Measurements from ENCODE around the gene OSMR.

GRCh38 chr5:38806775-38807258 lies 39.0 kb upstream of the OSMR start:
- no peak for TF ChIP-seq CTCF (IDR thresholded peaks at IDR 0.05)
- TF ChIP-seq POLR2A (IDR thresholded peaks at IDR 0.05): no peak
- TF ChIP-seq EP300 (IDR thresholded peaks at IDR 0.05): no peak

Data from ovary (tissue), 3 donors.